Trophoblast cell (in vitro differentiated cells and primary cell): ENCODE results near the gene MAD2L2.

ENCODE experiments used
- DNase-seq, 2 donors: peaks; one replicate each; pipeline ENCODE4 v3.0.0-alpha.2; 2016
- H2AFZ ChIP-seq: 2 replicates; pipeline ENCODE4 v1.6.1; 2013; ENCODE audit warnings: low read length, moderate library complexity, mild to moderate bottlenecking; ENCODE audit not compliant: insufficient read depth, poor library complexity
- H2AK5ac ChIP-seq: 2 replicates; pipeline ENCODE4 v1.6.1; 2013; ENCODE audit warnings: mild to moderate bottlenecking, low read length
- H2BK120ac ChIP-seq: 2 replicates; pipeline ENCODE4 v1.6.1; 2013; ENCODE audit warnings: low read length, mild to moderate bottlenecking, moderate library complexity; ENCODE audit not compliant: insufficient read depth, poor library complexity
- H2BK12ac ChIP-seq: 2 replicates; pipeline ENCODE4 v1.6.1; 2013; ENCODE audit warnings: mild to moderate bottlenecking, low read length, moderate library complexity
- H2BK5ac ChIP-seq: 2 replicates; pipeline ENCODE4 v1.6.1; 2013; ENCODE audit warnings: low read length, low read depth, moderate library complexity, mild to moderate bottlenecking; ENCODE audit not compliant: poor library complexity
- H3K14ac ChIP-seq: 2 replicates; pipeline ENCODE4 v1.6.1; 2013; ENCODE audit warnings: mild to moderate bottlenecking, low read length
- H3K18ac ChIP-seq: 2 replicates; pipeline ENCODE4 v1.6.1; 2013; ENCODE audit warnings: mild to moderate bottlenecking, low read length
- H3K23ac ChIP-seq: 2 replicates; pipeline ENCODE4 v1.6.1; 2013; ENCODE audit warnings: low read length
- H3K27ac ChIP-seq: 2 replicates; pipeline ENCODE4 v1.5.1; 2013; ENCODE audit warnings: low read depth, mild to moderate bottlenecking, inconsistent platforms, low read length, moderate library complexity
- H3K27me3 ChIP-seq: 2 replicates; pipeline ENCODE4 v1.6.1; 2013; ENCODE audit warnings: inconsistent platforms, mild to moderate bottlenecking, low read length, moderate library complexity; ENCODE audit not compliant: insufficient read depth
- H3K36me3 ChIP-seq, 2 experiments: 1 replicate in 1 of 2; 2 replicates in 1 of 2; pipeline ENCODE4 v1.6.1; 2013; ENCODE audit warnings: low read length in 2 of 2, mild to moderate bottlenecking in 2 of 2, moderate library complexity in 1 of 2; ENCODE audit not compliant: insufficient read depth in 2 of 2, control insufficient read depth in 1 of 2
- H3K4ac ChIP-seq: 2 replicates; pipeline ENCODE4 v1.6.1; 2013; ENCODE audit warnings: low read depth, mild to moderate bottlenecking, low read length, moderate library complexity
- H3K4me1 ChIP-seq, 2 experiments: 1 replicate in 1 of 2; 2 replicates in 1 of 2; pipeline ENCODE4 v1.6.1; 2013; ENCODE audit warnings: low read length in 2 of 2, mild to moderate bottlenecking in 2 of 2, moderate library complexity in 1 of 2; ENCODE audit not compliant: insufficient read depth in 2 of 2, control insufficient read depth in 1 of 2
- H3K4me2 ChIP-seq: 2 replicates; pipeline ENCODE4 v1.6.1; 2013; ENCODE audit warnings: inconsistent platforms, mild to moderate bottlenecking, low read length, moderate library complexity
- H3K4me3 ChIP-seq: 2 replicates; pipeline ENCODE4 v1.5.1; 2013; ENCODE audit warnings: mild to moderate bottlenecking, low read depth, low read length, inconsistent platforms
- H3K79me1 ChIP-seq: one replicate; pipeline ENCODE4 v1.6.1; 2013; ENCODE audit warnings: low read length
- H3K79me2 ChIP-seq: 2 replicates; pipeline ENCODE4 v1.6.1; 2013; ENCODE audit warnings: low read length, mild to moderate bottlenecking; ENCODE audit not compliant: control insufficient read depth, insufficient read depth, poor library complexity
- H3K9ac ChIP-seq: 2 replicates; pipeline ENCODE4 v1.6.1; 2013; ENCODE audit warnings: mild to moderate bottlenecking, low read length
- H3K9me3 ChIP-seq: 2 replicates; pipeline ENCODE4 v1.6.1; 2013; ENCODE audit warnings: low read depth, mild to moderate bottlenecking, control low read depth, inconsistent platforms, low read length; ENCODE audit not compliant: insufficient read depth
- H4K12ac ChIP-seq: 2 replicates; pipeline ENCODE4 v1.6.1; 2013; ENCODE audit warnings: low read depth, mild to moderate bottlenecking, low read length, moderate library complexity
- H4K8ac ChIP-seq: 2 replicates; pipeline ENCODE4 v1.6.1; 2013; ENCODE audit warnings: low read depth, mild to moderate bottlenecking, low read length, moderate library complexity
- H4K91ac ChIP-seq: one replicate; pipeline ENCODE4 v1.6.1; 2013; ENCODE audit warnings: low read depth, mild to moderate bottlenecking, low read length, moderate library complexity
- WGBS: extraction: QIAGEN DNeasy Blood & Tissue Kit; methylation state at CpG from one replicate; pipeline ENCODE4 v1.1.7; 2013; ENCODE audit warnings: missing lambda C conversion rate; ENCODE audit not compliant: insufficient read length, insufficient coverage; ENCODE audit errors: extremely low coverage; 5-methylcytosine and 5-hydroxymethylcytosine counted together

MAD2L2 gene

DNA sequence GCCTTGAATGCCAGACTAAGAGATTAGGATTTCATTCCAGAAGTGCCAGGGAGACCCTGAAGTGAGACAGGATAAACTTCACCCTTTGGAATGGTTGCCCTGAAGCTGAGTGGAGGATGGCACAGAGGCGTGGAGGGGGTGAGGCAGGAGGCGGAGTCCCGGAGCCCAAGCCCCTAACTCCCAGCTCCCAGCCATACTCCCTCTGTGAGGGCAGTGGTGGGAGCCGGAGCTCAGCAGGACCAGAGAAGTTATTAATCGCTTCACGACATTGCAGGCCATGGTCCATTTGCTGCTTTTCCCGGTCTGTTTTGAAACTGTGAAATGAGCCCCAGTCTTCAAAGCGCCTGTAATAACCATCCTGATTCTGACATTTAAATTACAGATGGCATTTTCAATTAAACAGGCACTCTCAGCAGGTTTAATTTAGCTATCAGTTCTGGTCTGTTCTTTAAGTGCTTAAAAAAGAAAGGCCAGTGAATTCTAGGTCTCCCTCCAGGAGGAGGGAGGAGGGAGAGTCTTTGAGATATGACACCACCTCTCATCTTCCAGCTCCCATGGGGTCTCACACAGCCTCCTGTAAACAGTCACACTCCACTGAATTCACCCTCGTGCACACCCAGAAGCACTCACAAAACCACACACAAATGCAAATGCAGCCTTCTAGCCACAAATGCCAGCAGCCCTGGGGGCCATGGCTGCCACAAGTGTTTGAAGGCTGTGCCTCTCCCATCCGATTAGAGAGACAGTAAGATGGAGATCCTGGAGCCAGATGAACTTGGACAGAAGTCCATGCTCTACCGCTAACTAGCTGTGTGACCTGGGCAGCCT is 46.4 kb downstream of the MAD2L2 start:
- no peak overlapping the region for H2BK5ac ChIP-seq
- no peak overlapping the region for H3K9ac ChIP-seq
- peaks cover 2% of the 10 kb centered on the region for H3K9me3 ChIP-seq
- no peak overlapping the region for H3K4ac ChIP-seq
- H3K79me1 ChIP-seq: no peaks in the 10 kb centered on the region
- no peak for DNase-seq
- no peak overlapping the region for H2BK12ac ChIP-seq
- H3K4me1 ChIP-seq: no peaks in the 10 kb centered on the region
- no peaks in the 10 kb centered on the region for H3K79me2 ChIP-seq
- H3K4me2 ChIP-seq: no peak overlapping the region
- H3K27me3 ChIP-seq: no peaks in the 10 kb centered on the region
- no peak overlapping the region for H2BK120ac ChIP-seq
- no peak overlapping the region for H3K14ac ChIP-seq
- no peak overlapping the region for H3K23ac ChIP-seq
- H3K4me3 ChIP-seq: no peak overlapping the region
- no peaks in the 10 kb centered on the region for H3K36me3 ChIP-seq
- no peak overlapping the region for H3K27ac ChIP-seq
- H4K8ac ChIP-seq: no peak overlapping the region
- no peak overlapping the region for H3K18ac ChIP-seq
- no CpG with 5 or more reads among the region's 11 CpGs for WGBS
- no peak overlapping the region for H4K91ac ChIP-seq
- H2AK5ac ChIP-seq: no peak overlapping the region
- H4K12ac ChIP-seq: no peak overlapping the region
- no peak overlapping the region for H2AFZ ChIP-seq

DNA sequence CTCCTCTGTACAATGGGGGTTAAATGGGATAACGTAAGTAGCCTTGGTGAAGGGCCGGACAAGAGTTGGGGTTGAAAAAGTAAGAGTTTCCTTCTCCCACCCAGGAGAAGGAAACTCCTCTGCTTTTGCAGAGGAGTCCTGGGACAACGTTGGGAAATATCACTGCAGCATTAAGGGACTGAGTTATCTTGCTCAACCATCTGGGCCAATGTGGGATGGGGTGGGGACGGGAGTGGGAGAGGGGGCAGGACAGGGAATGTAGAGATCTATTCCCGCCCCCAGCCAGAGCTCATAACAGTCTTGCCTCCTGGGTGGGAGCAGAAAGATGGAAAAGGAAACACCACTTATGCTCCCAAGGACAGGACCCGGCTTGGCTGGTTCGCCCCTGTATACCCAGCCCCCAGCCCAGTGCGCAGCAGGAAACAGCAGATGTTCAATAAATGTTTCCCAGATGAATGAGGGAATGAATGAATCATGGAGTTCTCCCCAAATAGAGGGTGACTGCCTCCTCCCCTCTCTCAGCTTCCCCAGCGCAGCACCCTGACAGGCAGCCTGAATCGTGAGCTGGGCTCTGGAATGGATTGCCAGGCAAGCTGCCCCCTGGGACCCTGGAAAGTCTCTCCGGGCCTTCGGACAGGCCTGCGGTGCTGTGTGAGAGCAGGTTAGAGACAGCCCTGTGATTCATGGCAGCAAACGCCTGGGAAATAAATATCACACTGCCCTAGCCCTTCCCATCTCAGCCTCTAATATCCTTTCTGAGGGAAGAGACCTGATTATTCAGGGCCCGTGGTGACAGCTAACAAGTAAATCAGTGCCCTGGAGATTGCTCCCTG is 51.5 kb downstream of the MAD2L2 start:
- no peak overlapping the region for H3K23ac ChIP-seq
- no peak overlapping the region for H3K18ac ChIP-seq
- no peak overlapping the region for H4K91ac ChIP-seq
- H4K12ac ChIP-seq: no peak overlapping the region
- H3K79me2 ChIP-seq: no peaks in the 10 kb centered on the region
- no peak for DNase-seq
- no peaks in the 10 kb centered on the region for H3K4me1 ChIP-seq
- H3K27ac ChIP-seq: no peak overlapping the region
- H3K79me1 ChIP-seq: no peaks in the 10 kb centered on the region
- no peak overlapping the region for H4K8ac ChIP-seq
- H2BK120ac ChIP-seq: no peak overlapping the region
- no peak overlapping the region for H2BK12ac ChIP-seq
- H3K4me3 ChIP-seq: no peak overlapping the region
- H3K9me3 ChIP-seq: peaks cover 2% of the 10 kb centered on the region
- no peaks in the 10 kb centered on the region for H3K27me3 ChIP-seq
- WGBS: no CpG with 5 or more reads among the region's 15 CpGs
- H3K14ac ChIP-seq: no peak overlapping the region
- no peak overlapping the region for H2AK5ac ChIP-seq
- H3K9ac ChIP-seq: no peak overlapping the region
- no peak overlapping the region for H2AFZ ChIP-seq
- H3K4ac ChIP-seq: no peak overlapping the region
- H2BK5ac ChIP-seq: no peak overlapping the region
- H3K36me3 ChIP-seq: no peaks in the 10 kb centered on the region
- H3K4me2 ChIP-seq: no peak overlapping the region

DNA sequence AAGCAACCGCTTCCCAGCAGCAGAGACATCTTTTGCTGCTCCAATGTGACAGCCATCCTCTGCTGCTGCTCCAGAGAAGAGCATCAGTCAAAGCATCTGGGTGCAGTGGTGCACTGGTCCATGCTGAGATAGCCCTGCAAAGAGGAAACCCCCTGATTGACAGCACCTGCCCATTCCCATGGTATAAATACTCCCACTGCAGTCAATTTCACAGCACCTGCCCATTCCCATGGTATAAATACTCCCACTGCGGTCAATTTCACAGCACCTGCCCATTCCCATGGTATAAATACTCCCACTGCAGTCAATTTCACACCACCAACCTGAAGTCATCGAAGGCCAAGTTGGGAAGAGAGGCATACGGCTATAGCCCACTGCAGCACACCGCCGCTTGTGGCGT is 52.2 kb downstream of the MAD2L2 start:
- Histone ChIP-seq H2BK120ac (no peak overlapping the region), H3K23ac (no peak overlapping the region), H4K91ac (no peak overlapping the region), H3K79me1 (no peaks in the 10 kb centered on the region), H3K36me3 (no peaks in the 10 kb centered on the region), H3K4ac (no peak overlapping the region), H2BK5ac (no peak overlapping the region), H3K18ac (no peak overlapping the region), H4K12ac (no peak overlapping the region), H3K4me3 (no peak overlapping the region), H4K8ac (no peak overlapping the region), H3K4me1 (no peaks in the 10 kb centered on the region), H2BK12ac (no peak overlapping the region), H2AK5ac (no peak overlapping the region), H3K27ac (no peak overlapping the region), H3K27me3 (no peaks in the 10 kb centered on the region), H2AFZ (no peak overlapping the region), H3K79me2 (no peaks in the 10 kb centered on the region), H3K9ac (no peak overlapping the region), H3K9me3 (peaks cover 2% of the 10 kb centered on the region), H3K14ac (no peak overlapping the region), H3K4me2 (no peak overlapping the region)
- no peak for DNase-seq
- no CpG with 5 or more reads among the region's 7 CpGs for WGBS

DNA sequence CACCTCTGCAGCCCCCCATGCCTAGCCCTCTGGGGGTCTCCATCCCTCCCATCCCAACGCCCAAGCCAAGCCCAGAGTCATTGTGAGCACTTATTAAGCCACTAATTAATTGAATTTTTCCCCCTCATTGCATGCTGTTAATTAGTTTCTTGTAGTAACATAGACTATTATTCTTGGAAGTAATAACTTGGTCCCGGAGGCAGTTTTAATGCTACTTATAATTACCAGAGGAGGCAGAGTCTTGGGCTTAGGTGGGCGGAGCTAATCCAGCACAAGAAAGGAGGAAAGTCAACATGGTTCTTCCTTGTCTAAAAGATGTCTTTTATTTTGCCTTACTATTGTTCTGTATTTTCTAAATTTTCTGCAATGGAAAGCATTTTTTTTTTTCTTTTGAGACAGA is 54.4 kb downstream of the MAD2L2 start:
- Histone ChIP-seq H4K91ac (no peak overlapping the region), H3K14ac (no peak overlapping the region), H3K27ac (no peak overlapping the region), H2AFZ (no peak overlapping the region), H3K4me3 (no peak overlapping the region), H3K23ac (no peak overlapping the region), H3K18ac (no peak overlapping the region), H2BK12ac (no peak overlapping the region), H3K4me2 (no peak overlapping the region), H3K4ac (no peak overlapping the region), H3K4me1 (no peaks in the 10 kb centered on the region), H2BK5ac (no peak overlapping the region), H3K9me3 (peaks cover 2% of the 10 kb centered on the region), H2BK120ac (no peak overlapping the region), H4K12ac (no peak overlapping the region), H3K79me2 (no peaks in the 10 kb centered on the region), H2AK5ac (no peak overlapping the region), H3K79me1 (no peaks in the 10 kb centered on the region), H4K8ac (no peak overlapping the region), H3K9ac (no peak overlapping the region), H3K36me3 (no peaks in the 10 kb centered on the region), H3K27me3 (no peaks in the 10 kb centered on the region)
- no peak for DNase-seq
- WGBS: no CpG with 5 or more reads among the region's 3 CpGs
